Stomach smooth muscle (tissue), 2 donors: Measurements from ENCODE around the gene FAM118B.

Experiments used
- H3K27ac ChIP-seq: one replicate; pipeline ENCODE4 v1.7.0; 2013; ENCODE audit warnings: mild to moderate bottlenecking, low read length, inconsistent platforms
- H3K27me3 ChIP-seq, 2 donors: one replicate each; pipeline ENCODE4 v1.7.0; 2013; ENCODE audit warnings: low read length in 2 of 2; ENCODE audit not compliant: insufficient read depth in 2 of 2, control insufficient read depth in 1 of 2
- H3K36me3 ChIP-seq, 2 donors: one replicate each; pipeline ENCODE4 v1.7.0; 2013; ENCODE audit warnings: low read length in 2 of 2; ENCODE audit not compliant: control insufficient read depth in 2 of 2, insufficient read depth in 2 of 2
- H3K4me1 ChIP-seq: one replicate; pipeline ENCODE4 v1.7.0; 2013; ENCODE audit warnings: low read length; ENCODE audit not compliant: control insufficient read depth, insufficient read depth
- H3K4me3 ChIP-seq, 2 donors: one replicate each; pipeline ENCODE4 v1.7.0; 2013; ENCODE audit warnings: low read length in 2 of 2
- H3K9ac ChIP-seq, 2 donors: one replicate each; pipeline ENCODE4 v1.7.0; 2013; ENCODE audit warnings: low read length in 2 of 2, mild to moderate bottlenecking in 1 of 2
- H3K9me3 ChIP-seq, 2 donors: one replicate each; pipeline ENCODE4 v1.7.0; 2013; ENCODE audit warnings: low read length in 2 of 2; ENCODE audit not compliant: control insufficient read depth in 2 of 2
- donor health status: healthy.
- donor health status: Pancreatic carcinoma.

FAM118B gene

GRCh38 chr11:126172596-126173038 lies 39.0 kb upstream of the FAM118B start:
- Histone ChIP-seq H3K9ac (no peak overlapping the region), H3K27ac (no peak overlapping the region), H3K36me3 (no peaks in the 10 kb centered on the region), H3K4me1 (peaks cover 6% of the 10 kb centered on the region), H3K4me3 (no peak overlapping the region), H3K27me3 (no peaks in the 10 kb centered on the region), H3K9me3 (no peaks in the 10 kb centered on the region)

GRCh38 chr11:126173257-126173656 lies 38.3 kb upstream of the FAM118B start:
- Histone ChIP-seq H3K27ac (no peak overlapping the region), H3K4me1 (peaks cover 3% of the 10 kb centered on the region), H3K4me3 (no peak overlapping the region), H3K9me3 (no peaks in the 10 kb centered on the region), H3K36me3 (no peaks in the 10 kb centered on the region), H3K9ac (no peak overlapping the region), H3K27me3 (no peaks in the 10 kb centered on the region)

- Histone ChIP-seq H3K4me1 (peaks cover 3% of the 10 kb centered on the region), H3K9me3 (no peaks in the 10 kb centered on the region), H3K27me3 (no peaks in the 10 kb centered on the region), H3K27ac (no peak overlapping the region), H3K36me3 (no peaks in the 10 kb centered on the region), H3K4me3 (no peak overlapping the region), H3K9ac (no peak overlapping the region)
Measured at GRCh38 chr11:126174816-126175215, 36.8 kb upstream of the FAM118B start.

- H3K9me3 ChIP-seq = no peaks in the 10 kb centered on the region
- no peaks in the 10 kb centered on the region for H3K36me3 ChIP-seq
- no peak overlapping the region for H3K27ac ChIP-seq
- H3K4me3 ChIP-seq = peak overlapping the region in 1 of 2 donors; percentile 15
- no peaks in the 10 kb centered on the region for H3K27me3 ChIP-seq
- peaks cover 3% of the 10 kb centered on the region for H3K4me1 ChIP-seq
- no peak overlapping the region for H3K9ac ChIP-seq
Measured at GRCh38 chr11:126175393-126175792, 36.2 kb upstream of the FAM118B start.

- Histone ChIP-seq H3K27me3 (no peaks in the 10 kb centered on the region), H3K4me1 (peaks cover 3% of the 10 kb centered on the region), H3K9ac (no peak overlapping the region), H3K9me3 (no peaks in the 10 kb centered on the region), H3K27ac (no peak overlapping the region), H3K4me3 (no peak overlapping the region), H3K36me3 (no peaks in the 10 kb centered on the region)
Measured at GRCh38 chr11:126176853-126177470, 34.6 kb upstream of the FAM118B start.

- Histone ChIP-seq H3K36me3 (no peaks in the 10 kb centered on the region), H3K4me1 (peaks cover 9% of the 10 kb centered on the region), H3K9me3 (no peaks in the 10 kb centered on the region), H3K27ac (no peak overlapping the region), H3K9ac (no peak overlapping the region), H3K4me3 (no peak overlapping the region), H3K27me3 (no peaks in the 10 kb centered on the region)
Measured at GRCh38 chr11:126181939-126182730, 29.4 kb upstream of the FAM118B start.

GRCh38 chr11:126182787-126183445 lies 28.7 kb upstream of the FAM118B start:
- Histone ChIP-seq H3K27ac (no peak overlapping the region), H3K9me3 (no peaks in the 10 kb centered on the region)

GRCh38 chr11:126185259-126186024 lies 26.1 kb upstream of the FAM118B start:
- Histone ChIP-seq H3K27ac (no peak overlapping the region), H3K9ac (no peak overlapping the region), H3K4me3 (no peak overlapping the region), H3K36me3 (no peaks in the 10 kb centered on the region), H3K9me3 (no peaks in the 10 kb centered on the region), H3K4me1 (peaks cover 9% of the 10 kb centered on the region), H3K27me3 (no peaks in the 10 kb centered on the region)

More at GRCh38 chr11:126182787-126183445, 28.7 kb upstream of the FAM118B start:
- H3K9ac ChIP-seq = no peak overlapping the region
- H3K36me3 ChIP-seq = no peaks in the 10 kb centered on the region
- H3K4me1 ChIP-seq = peaks cover 9% of the 10 kb centered on the region
- no peak overlapping the region for H3K4me3 ChIP-seq
- no peaks in the 10 kb centered on the region for H3K27me3 ChIP-seq

- H3K27ac ChIP-seq = no peak overlapping the region
- peaks cover 9% of the 10 kb centered on the region for H3K4me1 ChIP-seq
- H3K9ac ChIP-seq = no peak overlapping the region
- H3K27me3 ChIP-seq = no peaks in the 10 kb centered on the region
- H3K4me3 ChIP-seq = no peak overlapping the region
- H3K36me3 ChIP-seq = peaks cover 0 to 3% of the 10 kb centered on the region in 2 donors
- no peaks in the 10 kb centered on the region for H3K9me3 ChIP-seq
Measured at GRCh38 chr11:126186025-126186698, 25.4 kb upstream of the FAM118B start.
